Progenitor cell of endocrine pancreas (in vitro differentiated cells): ENCODE data around the gene GPAM. TPM values are rescaled to one million over a fixed set of nuclear protein-coding genes. Genes with fewer than 3 reads are reported as not detected.

Experiments used
- DNase-seq: peaks from one replicate; pipeline ENCODE4 v3.0.0; 2021; ENCODE audit warnings: low spot score; ENCODE audit not compliant: unreplicated experiment
- H3K27ac Mint-ChIP-seq: 2 replicates; pipeline ENCODE4 v1.8.0; 2021; ENCODE audit warnings: mild to moderate bottlenecking, moderate library complexity, mixed read lengths
- H3K27me3 Mint-ChIP-seq: 2 replicates; pipeline ENCODE4 v1.8.0; 2021; ENCODE audit warnings: mixed read lengths
- H3K36me3 Mint-ChIP-seq: 2 replicates; pipeline ENCODE4 v1.8.0; 2022; ENCODE audit warnings: mixed read lengths; ENCODE audit not compliant: insufficient read depth
- H3K4me1 Mint-ChIP-seq: 2 replicates; pipeline ENCODE4 v1.8.0; 2021; ENCODE audit warnings: low read depth, mixed read lengths
- H3K4me3 Mint-ChIP-seq: 2 replicates; pipeline ENCODE4 v1.8.0; 2021; ENCODE audit warnings: low read depth, mild to moderate bottlenecking, moderate library complexity, mixed read lengths
- H3K9me3 Mint-ChIP-seq: 2 replicates; pipeline ENCODE4 v1.8.0; 2021; ENCODE audit warnings: low read depth, mixed read lengths
- CTCF ChIP-seq: fragments of 200-600 bp; sonication (generic); IDR thresholded peaks from one replicate; pipeline ENCODE4 v1.5.0; 2021; ENCODE audit warnings: antibody characterized with exemption, mild to moderate bottlenecking; ENCODE audit not compliant: unreplicated experiment
- long read RNA-seq: library from polyadenylated mRNA; unstranded; transcript quantifications from one replicate; pipeline ENCODE4 v2.0.0, GENCODE V29; 2020
- total RNA-seq: library from RNA; stranded (reverse); gene quantifications from 2 replicates; pipeline ENCODE4 v1.2.1, GENCODE V29; 2021

The GPAM gene
- 19.7 and 20.1 TPM in 2 replicates for total RNA-seq
- long read RNA-seq, full-length matches to known transcripts = 1 of 14 reads
- long read RNA-seq, partial matches to known transcripts = 5 of 14 reads
- long read RNA-seq, other reads (novel, unspliced or antisense) = 8 of 14 reads

- H3K36me3 Mint-ChIP-seq = peaks cover 5% of the 10 kb centered on the region
- no peaks in the 10 kb centered on the region for H3K27me3 Mint-ChIP-seq
- peak within 1 kb of the TSS; percentile 99 for H3K27ac Mint-ChIP-seq
- peak; percentile 100 for DNase-seq
- H3K4me3 Mint-ChIP-seq = peak within 1 kb of the TSS; percentile 95
- peaks cover 27% of the 10 kb centered on the region for H3K4me1 Mint-ChIP-seq
- peaks cover 10% of the 10 kb centered on the region for H3K9me3 Mint-ChIP-seq
- no peak for TF ChIP-seq CTCF
Observed at GRCh38 chr10:112183329-112184051, at the start of gene GPAM. Gene GPAM (minus strand): TSS chr10:112183765. CDS start chr10:112181784, 1,981 bp downstream.

- no peaks in the 10 kb centered on the region for H3K9me3 Mint-ChIP-seq
- H3K4me1 Mint-ChIP-seq = peaks cover 11% of the 10 kb centered on the region
- DNase-seq = no peak
- H3K27ac Mint-ChIP-seq = no peak overlapping the region
- peaks cover 4% of the 10 kb centered on the region for H3K27me3 Mint-ChIP-seq
- no peak overlapping the region for H3K4me3 Mint-ChIP-seq
- no peak for TF ChIP-seq CTCF
- H3K36me3 Mint-ChIP-seq = no peaks in the 10 kb centered on the region
Observed at GRCh38 chr10:112232670-112233069, 49.1 kb upstream of the GPAM start.

- Mint-ChIP-seq H3K36me3 (no peaks in the 10 kb centered on the region), H3K27ac (peak overlapping the region; percentile 18), H3K4me3 (no peak overlapping the region), H3K9me3 (no peaks in the 10 kb centered on the region), H3K4me1 (peaks cover 11% of the 10 kb centered on the region), H3K27me3 (peaks cover 4% of the 10 kb centered on the region)
- no peak for TF ChIP-seq CTCF
- DNase-seq = no peak
Observed at GRCh38 chr10:112231602-112232400, 48.2 kb upstream of the GPAM start.

GRCh38 chr10:112230325-112230988, 46.9 kb upstream of the GPAM start:
- Mint-ChIP-seq H3K36me3 (no peaks in the 10 kb centered on the region), H3K9me3 (no peaks in the 10 kb centered on the region), H3K27me3 (peaks cover 4% of the 10 kb centered on the region), H3K4me3 (no peak overlapping the region), H3K27ac (no peak overlapping the region), H3K4me1 (peaks cover 11% of the 10 kb centered on the region)
- no peak for DNase-seq
- no peak for TF ChIP-seq CTCF

GRCh38 chr10:112229901-112230300, 46.3 kb upstream of the GPAM start:
- TF ChIP-seq CTCF = no peak
- H3K9me3 Mint-ChIP-seq = no peaks in the 10 kb centered on the region
- DNase-seq = no peak
- H3K4me3 Mint-ChIP-seq = no peak overlapping the region
- peaks cover 11% of the 10 kb centered on the region for H3K4me1 Mint-ChIP-seq
- peaks cover 4% of the 10 kb centered on the region for H3K27me3 Mint-ChIP-seq
- H3K36me3 Mint-ChIP-seq = no peaks in the 10 kb centered on the region
- H3K27ac Mint-ChIP-seq = no peak overlapping the region
